ENCODE data around the gene LNPEP. TPM values are rescaled to one million over a fixed set of nuclear protein-coding genes. Genes with fewer than 3 reads are reported as not detected.
"Not testable (repeated sequence)": the region's sequence is repeated elsewhere in the genome, so short reads cannot be mapped to it uniquely, and the experiment has no call there.

LNPEP gene
- total RNA-seq, 1 donor from 2014 or later, result 49.6 TPM

GRCh38 chr5:97072696-97073095 lies 136.8 kb downstream of the LNPEP start:
- intact Hi-C loops (cut with DNase I), result no loop called here
- DNase-seq (ENCODE audit: missing footprints), result no peak
- no peak for ATAC-seq

- intact Hi-C loops (cut with DNase I), result no loop called here
- ATAC-seq (no peak), DNase-seq (ENCODE audit: missing footprints) (no peak)
These were observed 137.5 kb downstream of the LNPEP start for GRCh38 chr5:97073420-97073819.

- no peak for ATAC-seq
- no peak for DNase-seq (ENCODE audit: missing footprints)
- intact Hi-C loops (cut with DNase I), result no loop called here
These were observed 139.1 kb downstream of the LNPEP start for GRCh38 chr5:97074859-97075489.

GRCh38 chr5:97075649-97076048 lies 139.8 kb downstream of the LNPEP start:
- intact Hi-C loops (cut with DNase I), result no loop called here
- no peak for DNase-seq (ENCODE audit: missing footprints)
- ATAC-seq, result no peak

- no peak for ATAC-seq
- no peak for DNase-seq (ENCODE audit: missing footprints)
- intact Hi-C loops (cut with DNase I), result no loop called here
These were observed 140.2 kb downstream of the LNPEP start for GRCh38 chr5:97076098-97076497.

- DNase-seq (ENCODE audit: missing footprints) (no peak), ATAC-seq (no peak)
- intact Hi-C loops (cut with DNase I), result no loop called here
These were observed 141.4 kb downstream of the LNPEP start for GRCh38 chr5:97077246-97077645.

GRCh38 chr5:97078958-97079743 lies 143.3 kb downstream of the LNPEP start:
- ATAC-seq, result no peak
- no peak for DNase-seq (ENCODE audit: missing footprints)
- intact Hi-C loops (cut with DNase I), result no loop called here

GRCh38 chr5:97084782-97085458 lies 149.0 kb downstream of the LNPEP start:
- ATAC-seq; intact Hi-C loops (cut with DNase I); DNase-seq (ENCODE audit: missing footprints): not testable (repeated sequence)

- ATAC-seq (no peak), DNase-seq (ENCODE audit: missing footprints) (no peak)
- intact Hi-C loops (cut with DNase I), result no loop called here
These were observed 149.7 kb downstream of the LNPEP start for GRCh38 chr5:97085459-97086181.

Other genes with a start within 250 kb of the LNPEP start
- gene ERAP1, start 128.1 kb upstream of the LNPEP start, total RNA-seq, result 40.0 TPM
- gene ERAP2, start 59.6 kb upstream of the LNPEP start, total RNA-seq, result 6.4 TPM
- gene LIX1, start 206.5 kb downstream of the LNPEP start, total RNA-seq, result not detected
- 18.3 TPM for gene RIOK2, start 247.2 kb downstream of the LNPEP start, total RNA-seq

Data from Right ventricle myocardium inferior (tissue), 1 donor.